ENCODE measurements around the gene ESRRA. TPM values are rescaled to one million over a fixed set of nuclear protein-coding genes. Genes with fewer than 3 reads are reported as not detected.
A peak's percentile ranks its signal among the peaks of the same experiment; 100 is the strongest.

ESRRA gene
- total and polyA plus RNA-seq, 2 of the 13 experiments (the other 11 are each of a cell fraction or from before 2014, with no cell fraction given), result 18.1 to 36.3 TPM

GRCh38 chr11:64317961-64318765 lies 12.8 kb downstream of the ESRRA start, which contains the start of gene PRDX5 (continued):
- TF ChIP-seq RNF219 (CRISPR knock-in tag; IDR thresholded peaks at IDR 0.05) (no peak), KLF12 (CRISPR knock-in tag; IDR thresholded peaks at IDR 0.05; ENCODE audit: borderline replicate concordance) (peak; percentile 77), RFX5 (IDR thresholded peaks at IDR 0.05; ENCODE audit: low read depth, low read length) (peak; percentile 35; the same call in 1 of the 2 replicates), HOXA7 (CRISPR knock-in tag; IDR thresholded peaks at IDR 0.05) (no peak), GATA4 (IDR thresholded peaks at IDR 0.05; ENCODE audit: borderline replicate concordance, low read depth) (0 out of 2 replicates have a peak, but pooled peaks have one; percentile 20), ZNF687 (CRISPR knock-in tag; IDR thresholded peaks at IDR 0.05) (peak; percentile 78), CENPT (CRISPR knock-in tag; IDR thresholded peaks at IDR 0.05; ENCODE audit: low read depth) (0 out of 2 replicates have a peak, but pooled peaks have one; percentile 32), CHCHD3 (CRISPR knock-in tag; IDR thresholded peaks at IDR 0.05) (0 out of 2 replicates have a peak, but pooled peaks have one; percentile 63), MEIS2 (CRISPR knock-in tag; IDR thresholded peaks at IDR 0.05) (peak; percentile 72; the same call in 1 of the 2 replicates), ZBTB40 (IDR thresholded peaks at IDR 0.05) (no peak), ZBTB40 (CRISPR knock-in tag; IDR thresholded peaks at IDR 0.05) (0 out of 2 replicates have a peak, but pooled peaks have one; percentile 11), ZNF343 (CRISPR knock-in tag; IDR thresholded peaks at IDR 0.05) (0 out of 2 replicates have a peak, but pooled peaks have one; percentile 77)
